LNCaP clone FGC (cell line): Measurements from ENCODE around the gene RAB2B.

Source experiments
- DNase-seq: peaks from one replicate; pipeline ENCODE4 v3.0.0-alpha.2; 2011; ENCODE audit warnings: low read depth
- H3K4me3 ChIP-seq: 2 replicates; pipeline ENCODE4 v1.5.1; 2011; ENCODE audit warnings: mild to moderate bottlenecking, low read depth, low read length, control low read depth
- TF ChIP-seq, protein P1 (sequence below): IDR thresholded peaks from 2 replicates; pipeline ENCODE4 v1.5.1; 2012; ENCODE audit warnings: mild to moderate bottlenecking; ENCODE audit not compliant: control insufficient read depth, insufficient read depth; ENCODE audit errors: extremely low read depth

The RAB2B gene

DNA sequence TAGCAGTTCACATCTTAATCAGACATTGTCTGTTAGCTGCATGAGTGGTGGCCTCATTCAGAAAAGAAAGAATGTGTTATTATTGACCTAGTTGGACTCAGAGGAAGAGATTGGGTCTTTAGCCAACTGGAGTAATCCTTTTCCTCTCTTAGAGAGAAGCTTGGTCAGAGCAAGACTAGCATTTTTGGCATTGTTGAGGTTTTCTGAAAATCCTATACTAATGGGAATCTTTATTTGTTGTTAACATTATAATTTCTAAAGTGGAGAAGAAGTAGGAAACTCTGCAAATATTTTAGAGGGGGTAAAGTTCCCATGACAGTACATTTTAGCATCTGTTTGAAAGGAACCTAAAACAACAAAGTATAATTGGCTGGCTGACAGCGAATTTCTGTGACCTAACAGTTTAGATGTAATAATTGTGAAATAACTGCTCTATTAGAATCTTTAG, 9.9 kb upstream of the RAB2B start:
- DNase-seq = no peak

DNA sequence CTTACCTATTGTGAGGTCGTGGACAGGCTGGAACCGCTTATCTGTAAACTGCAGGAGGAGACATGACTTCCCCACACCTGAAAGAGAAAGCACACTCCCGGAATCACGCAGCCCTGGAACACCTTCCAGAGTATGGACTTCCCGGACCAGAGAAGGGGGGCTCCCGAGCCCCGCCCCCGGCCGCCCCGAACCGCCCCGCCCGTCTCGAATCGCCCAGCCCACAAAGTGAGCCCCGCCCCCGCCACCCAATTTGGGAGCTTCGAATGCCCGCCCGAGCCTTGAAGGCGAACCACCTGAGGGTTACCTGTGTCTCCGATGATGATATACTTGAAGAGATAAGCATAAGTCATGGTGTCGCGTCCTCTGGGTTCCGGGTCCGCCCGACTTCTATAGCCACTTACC, 235 bp downstream of the RAB2B start:
- TF ChIP-seq, protein P1, sequence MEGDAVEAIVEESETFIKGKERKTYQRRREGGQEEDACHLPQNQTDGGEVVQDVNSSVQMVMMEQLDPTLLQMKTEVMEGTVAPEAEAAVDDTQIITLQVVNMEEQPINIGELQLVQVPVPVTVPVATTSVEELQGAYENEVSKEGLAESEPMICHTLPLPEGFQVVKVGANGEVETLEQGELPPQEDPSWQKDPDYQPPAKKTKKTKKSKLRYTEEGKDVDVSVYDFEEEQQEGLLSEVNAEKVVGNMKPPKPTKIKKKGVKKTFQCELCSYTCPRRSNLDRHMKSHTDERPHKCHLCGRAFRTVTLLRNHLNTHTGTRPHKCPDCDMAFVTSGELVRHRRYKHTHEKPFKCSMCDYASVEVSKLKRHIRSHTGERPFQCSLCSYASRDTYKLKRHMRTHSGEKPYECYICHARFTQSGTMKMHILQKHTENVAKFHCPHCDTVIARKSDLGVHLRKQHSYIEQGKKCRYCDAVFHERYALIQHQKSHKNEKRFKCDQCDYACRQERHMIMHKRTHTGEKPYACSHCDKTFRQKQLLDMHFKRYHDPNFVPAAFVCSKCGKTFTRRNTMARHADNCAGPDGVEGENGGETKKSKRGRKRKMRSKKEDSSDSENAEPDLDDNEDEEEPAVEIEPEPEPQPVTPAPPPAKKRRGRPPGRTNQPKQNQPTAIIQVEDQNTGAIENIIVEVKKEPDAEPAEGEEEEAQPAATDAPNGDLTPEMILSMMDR = no peak
- DNase-seq = peak; percentile 59
- H3K4me3 ChIP-seq = peak overlapping the region; percentile 98

More for the DNA sequence above, 9.9 kb upstream of the RAB2B start:
- no peak overlapping the region for H3K4me3 ChIP-seq
- TF ChIP-seq, protein P1 = no peak

DNA sequence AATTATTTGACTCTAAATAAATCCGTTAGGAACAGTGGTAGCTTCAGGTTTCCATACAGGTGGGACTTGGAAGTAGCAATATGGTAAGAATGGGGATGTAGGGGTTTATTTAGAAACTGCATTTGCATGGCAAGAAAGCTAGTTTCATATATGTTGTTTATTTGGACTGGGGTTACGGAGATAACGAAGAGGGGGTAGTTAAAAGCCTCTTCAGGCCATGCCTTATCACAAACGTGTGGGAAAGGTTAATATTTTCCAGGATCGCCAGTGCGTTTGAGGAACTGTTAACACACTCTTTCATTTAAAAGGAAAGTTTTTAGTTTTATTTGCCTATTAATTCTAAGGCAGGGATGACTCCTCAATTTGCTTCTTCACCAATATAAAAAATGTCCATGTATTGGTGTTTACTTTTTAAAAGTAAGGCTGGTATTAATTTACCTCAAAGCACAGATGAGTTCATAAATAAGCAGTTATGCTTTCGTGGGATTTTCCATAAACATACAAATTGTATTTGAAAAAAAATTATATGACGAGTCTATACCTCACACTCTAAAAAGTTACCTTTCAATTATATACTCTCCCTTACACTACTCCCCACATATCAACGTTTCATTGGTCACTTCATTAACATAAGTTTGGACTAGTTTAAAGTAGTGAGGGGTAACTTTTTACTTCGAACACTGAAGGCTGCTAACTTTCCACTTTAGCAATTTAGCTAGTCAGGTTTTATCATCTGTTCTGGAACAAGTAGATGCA, 814 bp downstream of the RAB2B start:
- no peak for DNase-seq
- TF ChIP-seq, protein P1 = no peak
- peak overlapping the region; percentile 98 for H3K4me3 ChIP-seq

DNA sequence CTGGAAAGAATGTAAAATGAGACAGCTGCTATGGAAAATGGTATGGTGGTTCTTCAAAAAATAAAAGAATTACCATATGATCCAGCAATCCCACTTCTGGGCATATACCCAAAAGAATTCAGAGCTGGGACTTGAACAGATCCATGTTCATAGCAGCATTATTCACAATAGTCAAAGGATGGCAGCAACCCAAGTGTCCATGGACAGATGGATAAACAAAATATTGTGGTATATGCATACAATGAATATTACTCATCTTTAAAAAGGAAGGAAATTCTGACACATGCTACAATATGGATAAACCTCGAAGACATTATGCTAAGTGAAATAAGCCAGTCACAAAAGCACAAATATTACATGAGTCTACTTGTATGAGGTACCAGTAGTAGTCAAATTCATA, 9.1 kb downstream of the RAB2B start:
- DNase-seq = no peak
- TF ChIP-seq, protein P1 = no peak
- H3K4me3 ChIP-seq = no peak overlapping the region

DNA sequence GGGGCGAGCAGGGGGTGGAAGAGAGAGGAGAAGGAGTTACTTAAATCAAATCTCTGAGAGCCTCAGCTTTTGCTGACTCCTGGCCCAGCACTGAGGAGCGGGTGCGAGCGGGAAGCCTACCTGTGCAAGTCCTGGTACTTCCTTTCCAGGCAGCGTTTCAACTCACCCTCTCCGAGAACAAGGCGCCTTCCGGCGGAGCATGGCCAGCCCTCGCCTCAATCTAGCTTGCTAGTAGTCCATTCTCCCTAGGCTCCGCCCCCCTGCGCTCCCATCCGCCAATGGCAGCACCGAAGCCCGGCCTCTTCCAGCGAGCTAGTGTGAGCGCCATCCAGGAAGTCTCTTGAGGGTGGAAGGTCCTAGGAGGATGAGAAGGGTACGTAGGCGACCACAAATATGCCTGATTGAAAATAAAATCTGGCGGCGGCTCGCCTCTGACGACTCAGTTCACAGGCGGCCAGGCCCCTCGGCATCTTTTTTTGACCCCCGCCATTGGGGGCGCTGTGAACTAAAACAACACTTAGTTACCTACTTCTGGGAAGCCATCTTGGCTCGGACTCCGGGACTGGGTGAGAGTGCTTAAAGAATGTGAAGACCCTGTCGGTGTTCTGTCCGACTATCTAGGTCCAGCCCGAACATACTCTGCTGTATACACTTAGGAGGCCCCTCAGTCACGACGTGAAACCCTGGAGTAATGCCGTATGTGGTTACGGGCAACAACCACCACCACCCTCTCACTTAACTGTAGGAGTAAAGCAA, 20.7 kb downstream of the RAB2B start, which contains the start of gene CHD8:
TSS of gene CHD8 (minus strand) at position 212 of the 756 bp plus-strand sequence. CDS start 24,480 bp downstream, outside the sequence.
- DNase-seq = peak; percentile 100
- peak within 1 kb of the TSS; percentile 90 for H3K4me3 ChIP-seq
- TF ChIP-seq, protein P1 = peak; percentile 65

DNA sequence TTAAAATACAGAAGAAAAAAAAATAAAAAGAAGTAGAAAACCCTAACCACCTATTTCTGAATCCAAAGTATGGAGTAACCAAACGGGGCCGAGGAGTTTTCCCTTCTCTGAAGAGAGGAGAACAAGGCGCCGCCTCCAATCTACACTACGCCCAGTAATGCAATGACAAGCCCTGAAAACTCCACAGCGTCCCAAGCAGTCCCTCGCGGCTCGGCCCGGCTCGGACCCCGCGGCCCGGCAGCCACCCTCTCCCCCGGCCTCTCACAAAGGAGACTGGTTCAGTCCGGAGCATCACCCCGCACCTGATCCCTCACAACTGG, 21.2 kb downstream of the RAB2B start:
- no peak for DNase-seq
- peak overlapping the region; percentile 90 for H3K4me3 ChIP-seq
- TF ChIP-seq, protein P1 = no peak
